Hepatocyte (in vitro differentiated cells): ENCODE results near the gene DGKA. TPM values are rescaled to one million over a fixed set of nuclear protein-coding genes. Genes with fewer than 3 reads are reported as not detected.

Experiments
- DNase-seq: peaks from one replicate; pipeline ENCODE4 v3.0.0-alpha.2; 2016; ENCODE audit warnings: low spot score
- H2AFZ ChIP-seq: fragments of 200-600 bp; sonication (generic); 2 replicates; pipeline ENCODE4 v1.6.0; 2016; ENCODE audit warnings: antibody characterized with exemption, mild to moderate bottlenecking
- H3K27ac ChIP-seq: fragments of 200-600 bp; sonication (generic); 2 replicates; pipeline ENCODE4 v1.5.1; 2016; ENCODE audit warnings: mild to moderate bottlenecking
- H3K27me3 ChIP-seq: fragments of 200-600 bp; sonication (generic); 2 replicates; pipeline ENCODE4 v1.6.1; 2016
- H3K36me3 ChIP-seq: fragments of 200-600 bp; sonication (generic); replicated peaks from 2 replicates; pipeline ENCODE4 v1.5.1; 2016; ENCODE audit warnings: low read depth; ENCODE audit not compliant: insufficient read depth
- H3K4me1 ChIP-seq: fragments of 200-600 bp; sonication (generic); 2 replicates; pipeline ENCODE4 v1.5.1; 2016; ENCODE audit warnings: mild to moderate bottlenecking, moderate library complexity; ENCODE audit not compliant: insufficient read depth
- H3K4me2 ChIP-seq: fragments of 200-600 bp; sonication (generic); 2 replicates; pipeline ENCODE4 v1.6.0; 2016
- H3K4me3 ChIP-seq: fragments of 200-600 bp; sonication (generic); 2 replicates; pipeline ENCODE4 v1.5.1; 2016; ENCODE audit warnings: mild to moderate bottlenecking
- H3K79me2 ChIP-seq: fragments of 200-600 bp; sonication (generic); 2 replicates; pipeline ENCODE4 v1.6.0; 2017; ENCODE audit warnings: mild to moderate bottlenecking
- H3K9me2 ChIP-seq: fragments of 200-600 bp; sonication (generic); replicated peaks from 2 replicates; pipeline ENCODE4 v1.6.0; 2017; ENCODE audit warnings: mild to moderate bottlenecking; ENCODE audit not compliant: insufficient read depth
- H3K9me3 ChIP-seq: fragments of 200-600 bp; sonication (generic); 2 replicates; pipeline ENCODE4 v1.5.1; 2016; ENCODE audit warnings: low read depth, mild to moderate bottlenecking
- H4K20me1 ChIP-seq: fragments of 200-600 bp; sonication (generic); 2 replicates; pipeline ENCODE4 v1.6.0; 2016; ENCODE audit warnings: mild to moderate bottlenecking; ENCODE audit not compliant: insufficient read depth, poor library complexity, severe bottlenecking
- EZH2 ChIP-seq: fragments of 200-600 bp; sonication (generic); IDR thresholded peaks from 2 replicates; pipeline ENCODE4 v1.6.1; 2016; ENCODE audit warnings: antibody characterized with exemption, mild to moderate bottlenecking, borderline replicate concordance
- EZH2phosphoT487 ChIP-seq: fragments of 200-600 bp; sonication (generic); IDR thresholded peaks from one replicate; pipeline ENCODE4 v1.6.1; 2018; ENCODE audit warnings: antibody characterized with exemption, mild to moderate bottlenecking, low read depth, moderate library complexity; ENCODE audit not compliant: unreplicated experiment, severe bottlenecking
- WGBS: methylation state at CpG from one replicate; pipeline ENCODE4 v1.1.6; 2016; ENCODE audit warnings: low lambda C conversion rate; ENCODE audit errors: missing lambda C conversion rate; 5-methylcytosine and 5-hydroxymethylcytosine counted together
- polyA plus RNA-seq: library from polyadenylated mRNA; unstranded; fragments of >200 nt; fragmentation: Nextera tagmentation; extraction: Ambion mirVana; gene quantifications from 2 replicates; pipeline ENCODE4 v1.2.1, GENCODE V29; 2016
- total RNA-seq: library from RNA; depleted of rRNA; stranded (reverse); fragments of >200 nt; gene quantifications from 2 replicates; pipeline ENCODE4 v1.2.3, GENCODE V29; 2014
- TF ChIP-seq, protein P1 (sequence below): fragments of 200-600 bp; sonication (generic); IDR thresholded peaks from 2 replicates; pipeline ENCODE4 v1.5.1; 2016; ENCODE audit warnings: antibody characterized with exemption, mild to moderate bottlenecking; ENCODE audit not compliant: poor library complexity

DGKA gene
- total and polyA plus RNA-seq, 2 experiments from 2014 or later, result 25.3 to 25.9 TPM

DNA sequence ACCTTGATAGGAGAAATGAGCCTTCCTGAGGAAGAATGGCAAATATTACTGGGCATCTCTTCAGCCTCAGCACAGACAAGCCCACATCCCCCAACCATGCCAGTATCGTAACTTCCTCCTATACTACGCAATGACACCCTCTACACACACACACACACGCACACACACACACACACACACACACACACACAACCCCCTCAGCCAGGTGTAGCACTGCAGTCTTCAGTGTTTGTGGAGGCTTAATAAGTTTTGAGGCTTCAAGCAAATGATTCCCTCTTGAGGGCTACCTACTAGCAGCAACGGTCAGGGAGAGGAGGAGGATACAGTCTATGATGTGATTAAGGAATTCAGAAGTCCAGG is 1.6 kb downstream of the DGKA start:
- Histone ChIP-seq H3K4me1 (peaks cover 40% of the 10 kb centered on the region), H3K79me2 (peaks cover 19% of the 10 kb centered on the region), H3K27ac (peak overlapping the region; percentile 97), H2AFZ (peak overlapping the region; percentile 95), H4K20me1 (no peaks in the 10 kb centered on the region), H3K36me3 (no peaks in the 10 kb centered on the region), H3K4me3 (peak overlapping the region; percentile 69), H3K9me3 (no peaks in the 10 kb centered on the region), H3K9me2 (no peaks in the 10 kb centered on the region), H3K27me3 (no peaks in the 10 kb centered on the region), H3K4me2 (peak overlapping the region; percentile 96)
- TF ChIP-seq, protein P1, sequence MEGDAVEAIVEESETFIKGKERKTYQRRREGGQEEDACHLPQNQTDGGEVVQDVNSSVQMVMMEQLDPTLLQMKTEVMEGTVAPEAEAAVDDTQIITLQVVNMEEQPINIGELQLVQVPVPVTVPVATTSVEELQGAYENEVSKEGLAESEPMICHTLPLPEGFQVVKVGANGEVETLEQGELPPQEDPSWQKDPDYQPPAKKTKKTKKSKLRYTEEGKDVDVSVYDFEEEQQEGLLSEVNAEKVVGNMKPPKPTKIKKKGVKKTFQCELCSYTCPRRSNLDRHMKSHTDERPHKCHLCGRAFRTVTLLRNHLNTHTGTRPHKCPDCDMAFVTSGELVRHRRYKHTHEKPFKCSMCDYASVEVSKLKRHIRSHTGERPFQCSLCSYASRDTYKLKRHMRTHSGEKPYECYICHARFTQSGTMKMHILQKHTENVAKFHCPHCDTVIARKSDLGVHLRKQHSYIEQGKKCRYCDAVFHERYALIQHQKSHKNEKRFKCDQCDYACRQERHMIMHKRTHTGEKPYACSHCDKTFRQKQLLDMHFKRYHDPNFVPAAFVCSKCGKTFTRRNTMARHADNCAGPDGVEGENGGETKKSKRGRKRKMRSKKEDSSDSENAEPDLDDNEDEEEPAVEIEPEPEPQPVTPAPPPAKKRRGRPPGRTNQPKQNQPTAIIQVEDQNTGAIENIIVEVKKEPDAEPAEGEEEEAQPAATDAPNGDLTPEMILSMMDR, result no peak
- TF ChIP-seq EZH2phosphoT487, result no peak
- no peak for DNase-seq
- 13% methylated on average over 4 of the region's 4 CpGs for WGBS

DNA sequence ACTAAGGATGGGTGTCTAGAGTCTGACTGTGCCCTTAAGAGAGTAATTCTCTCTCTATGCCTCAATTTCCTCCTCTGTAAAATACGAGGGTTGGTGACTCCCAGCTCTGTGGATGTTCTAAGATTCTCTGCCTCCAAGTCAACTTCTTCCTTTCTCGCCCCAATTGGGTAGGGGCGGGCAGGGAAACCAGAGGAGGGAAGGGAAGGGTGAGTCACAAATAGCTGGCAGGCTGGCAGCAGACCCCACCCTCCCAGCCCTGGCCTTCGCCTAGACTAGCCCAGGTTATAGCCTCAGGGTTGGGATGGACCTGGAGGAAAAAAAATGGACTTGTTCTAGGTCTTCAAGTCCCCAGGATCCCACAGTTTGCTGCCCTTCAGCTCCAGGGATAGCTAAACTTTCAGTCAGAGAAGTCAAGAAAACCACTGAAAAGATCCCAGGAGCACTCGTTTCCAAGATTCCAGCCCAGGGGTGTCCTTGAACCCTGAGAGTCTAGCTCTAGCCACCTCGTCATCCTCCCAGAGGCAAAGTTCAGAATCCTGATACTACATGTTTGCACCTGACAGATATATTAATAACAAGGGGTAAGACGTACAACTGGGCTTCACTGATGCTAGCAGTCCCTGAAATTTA is 2.3 kb downstream of the DGKA start:
- Histone ChIP-seq H4K20me1 (no peaks in the 10 kb centered on the region), H3K27me3 (no peaks in the 10 kb centered on the region), H3K27ac (no peak overlapping the region), H3K4me3 (no peak overlapping the region), H2AFZ (no peak overlapping the region), H3K4me1 (peaks cover 40% of the 10 kb centered on the region), H3K4me2 (peak overlapping the region; percentile 96), H3K79me2 (peaks cover 16% of the 10 kb centered on the region), H3K9me3 (no peaks in the 10 kb centered on the region), H3K9me2 (no peaks in the 10 kb centered on the region), H3K36me3 (no peaks in the 10 kb centered on the region)
- 80% methylated on average over 7 of the region's 7 CpGs for WGBS
- DNase-seq, result no peak
- TF ChIP-seq, protein P1, result no peak
- TF ChIP-seq EZH2phosphoT487 (no peak), EZH2 (no peak)

DNA sequence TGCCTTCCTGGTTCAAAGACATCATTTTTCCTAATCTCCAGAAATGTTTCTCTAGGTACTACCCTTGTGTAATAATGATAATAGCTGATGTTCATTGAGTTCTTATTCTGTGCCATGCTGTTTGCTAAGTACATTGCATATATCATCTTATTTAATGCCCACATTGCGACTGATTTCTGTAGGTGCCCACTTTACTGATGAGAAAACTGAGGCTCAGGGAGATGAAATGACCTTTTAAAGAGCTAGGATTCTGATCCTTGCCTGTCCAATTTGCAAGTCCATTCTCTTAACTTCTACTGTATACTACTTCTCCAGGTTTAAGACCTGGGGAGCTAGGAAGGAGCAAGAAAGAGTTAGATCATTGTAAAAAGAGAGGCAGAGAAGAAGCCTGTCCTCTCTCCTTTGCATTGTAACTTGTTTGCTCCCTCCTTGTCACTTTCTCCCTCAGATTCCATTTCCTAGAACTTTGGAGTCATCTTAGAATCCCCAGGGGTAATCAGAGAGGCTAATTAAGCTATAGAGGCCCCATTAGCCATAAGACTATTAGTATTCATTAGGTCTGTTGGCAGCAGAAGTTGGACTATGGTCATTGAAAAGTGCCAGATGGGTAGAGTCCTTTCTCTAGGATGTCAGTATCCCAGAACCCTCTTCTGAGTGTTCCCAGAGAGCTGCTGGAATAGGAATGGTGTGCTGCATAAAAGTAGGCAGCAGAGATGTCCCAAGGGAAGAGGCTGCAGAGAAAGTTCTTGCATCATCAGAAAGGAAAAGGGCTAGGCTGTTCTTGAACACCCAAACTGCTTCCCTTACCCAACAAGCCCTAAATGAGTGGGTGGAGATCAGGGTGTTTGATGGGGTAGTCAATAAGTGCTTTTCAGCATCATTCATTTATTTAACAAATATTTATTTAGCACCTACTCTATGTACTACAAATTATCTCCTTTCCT is 3.1 kb downstream of the DGKA start:
- no peaks in the 10 kb centered on the region for H3K9me3 ChIP-seq
- no peaks in the 10 kb centered on the region for H3K36me3 ChIP-seq
- peaks cover 10% of the 10 kb centered on the region for H3K79me2 ChIP-seq
- no peaks in the 10 kb centered on the region for H3K27me3 ChIP-seq
- no peak overlapping the region for H3K27ac ChIP-seq
- no peak overlapping the region for H2AFZ ChIP-seq
- H3K4me2 ChIP-seq, result no peak overlapping the region
- H3K4me3 ChIP-seq, result no peak overlapping the region
- H3K9me2 ChIP-seq, result no peaks in the 10 kb centered on the region
- 91% methylated on average over 1 of the region's 1 CpG for WGBS
- TF ChIP-seq, protein P1, result no peak
- H4K20me1 ChIP-seq, result no peaks in the 10 kb centered on the region
- H3K4me1 ChIP-seq, result peaks cover 35% of the 10 kb centered on the region
- no peak for DNase-seq
